DOHH2 (cell line): ENCODE data around the gene B4GAT1.

Experiments used
- H3F3A ChIP-seq: fragments of 200-600 bp; sonication (generic), shearing (Covaris generic); 2 replicates; pipeline ENCODE4 v1.6.0; 2016; ENCODE audit warnings: antibody characterized with exemption, mild to moderate bottlenecking; ENCODE audit not compliant: control insufficient read depth, insufficient read depth
- H3K27ac ChIP-seq: fragments of 200-600 bp; sonication (generic); 2 replicates; pipeline ENCODE4 v1.5.1; 2014; ENCODE audit warnings: low read depth, mild to moderate bottlenecking, low read length, moderate library complexity
- H3K27me3 ChIP-seq: fragments of 200-600 bp; sonication (generic); 2 replicates; pipeline ENCODE4 v1.6.1; 2014; ENCODE audit warnings: mild to moderate bottlenecking, low read length, mixed read lengths; ENCODE audit not compliant: control insufficient read depth
- H3K36me3 ChIP-seq: fragments of 200-600 bp; sonication (generic); 2 replicates; pipeline ENCODE4 v1.6.1; 2014; ENCODE audit warnings: mild to moderate bottlenecking, low read length, moderate library complexity, mixed read lengths; ENCODE audit not compliant: control insufficient read depth
- H3K4me1 ChIP-seq: fragments of 200-600 bp; sonication (generic); 2 replicates; pipeline ENCODE4 v1.6.1; 2014; ENCODE audit warnings: mild to moderate bottlenecking, low read length, mixed read lengths; ENCODE audit not compliant: control insufficient read depth
- H3K4me2 ChIP-seq: fragments of 200-600 bp; sonication (generic); 2 replicates; pipeline ENCODE4 v1.6.0; 2014; ENCODE audit warnings: mild to moderate bottlenecking, low read length, moderate library complexity
- H3K4me3 ChIP-seq: fragments of 200-600 bp; sonication (generic); 2 replicates; pipeline ENCODE4 v1.5.1; 2014; ENCODE audit warnings: mild to moderate bottlenecking, low read length, mixed read lengths
- H3K79me2 ChIP-seq: fragments of 200-600 bp; sonication (generic); 2 replicates; pipeline ENCODE4 v1.6.1; 2014; ENCODE audit warnings: mild to moderate bottlenecking, low read length, mixed read lengths; ENCODE audit not compliant: control insufficient read depth
- H3K9me2 ChIP-seq: fragments of 200-600 bp; sonication (generic); replicated peaks from 2 replicates; pipeline ENCODE4 v1.6.1; 2014; ENCODE audit warnings: mild to moderate bottlenecking, low read length, mixed read lengths; ENCODE audit not compliant: control insufficient read depth
- H3K9me3 ChIP-seq: fragments of 200-600 bp; sonication (generic); 2 replicates; pipeline ENCODE4 v1.6.1; 2014; ENCODE audit warnings: antibody characterized with exemption, low read length, mixed read lengths; ENCODE audit not compliant: control insufficient read depth, insufficient read depth
- H4K20me1 ChIP-seq: fragments of 200-600 bp; sonication (generic); 2 replicates; pipeline ENCODE4 v1.6.0; 2014; ENCODE audit warnings: low read depth, mild to moderate bottlenecking, antibody characterized with exemption, low read length, moderate library complexity; ENCODE audit not compliant: control insufficient read depth, insufficient read depth
- EZH2phosphoT487 ChIP-seq: fragments of 200-600 bp; sonication (generic); IDR thresholded peaks from 2 replicates; pipeline ENCODE4 v1.6.1; 2017; ENCODE audit warnings: borderline replicate concordance, mild to moderate bottlenecking, antibody characterized with exemption, low read length, moderate library complexity, mixed read lengths
- TF ChIP-seq, protein P1 (sequence below): fragments of 200-600 bp; sonication (generic); IDR thresholded peaks from one replicate; pipeline ENCODE4 v1.5.1; 2014; ENCODE audit warnings: antibody characterized with exemption, mild to moderate bottlenecking, low read depth, low read length; ENCODE audit not compliant: poor library complexity, severe bottlenecking

B4GAT1 gene

DNA sequence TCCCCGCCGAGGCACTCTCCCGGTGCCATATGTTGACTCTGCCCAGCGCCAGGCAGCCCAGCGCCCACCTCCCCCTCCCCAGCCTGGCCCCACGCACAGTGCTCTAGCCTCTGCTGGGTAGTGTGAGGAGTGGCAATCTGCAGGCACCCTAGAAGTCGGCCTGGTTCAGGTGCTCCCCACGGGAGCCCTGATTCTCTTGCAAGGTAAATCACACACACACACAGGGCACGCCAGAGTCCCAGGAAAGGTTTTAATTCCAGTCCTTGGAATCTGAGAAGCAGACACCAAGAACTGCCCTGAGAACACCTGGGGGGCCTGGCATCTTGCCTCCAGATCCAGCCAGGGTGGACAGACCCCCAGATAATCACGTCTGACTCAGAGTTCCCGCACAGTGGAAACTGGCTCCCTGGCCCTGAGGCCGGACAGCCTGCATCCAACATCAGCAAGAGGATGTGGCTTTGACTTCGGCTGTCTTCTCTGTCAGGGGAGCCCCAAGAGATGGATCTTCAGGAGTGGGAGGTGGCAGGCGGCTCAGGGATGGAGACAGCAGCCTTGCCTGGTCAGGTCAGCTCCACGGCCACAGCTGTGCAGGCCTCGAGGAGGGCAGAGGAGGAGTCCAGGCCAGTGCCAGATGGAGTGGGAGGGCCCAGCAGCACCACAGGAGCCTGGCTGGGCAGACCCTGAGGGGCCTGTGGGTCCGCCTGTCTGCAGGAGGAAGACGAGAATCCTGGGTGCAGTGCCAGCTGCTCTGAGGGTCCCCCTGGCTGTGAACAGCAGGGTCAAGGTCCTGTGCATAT lies 10.1 kb downstream of the B4GAT1 start:
- Histone ChIP-seq H3K9me2 (no peaks in the 10 kb centered on the region), H3K79me2 (no peaks in the 10 kb centered on the region), H4K20me1 (no peaks in the 10 kb centered on the region), H3K27ac (no peak overlapping the region), H3K4me1 (peaks cover 9% of the 10 kb centered on the region), H3F3A (no peaks in the 10 kb centered on the region), H3K27me3 (no peaks in the 10 kb centered on the region), H3K4me3 (no peak overlapping the region), H3K4me2 (no peak overlapping the region), H3K36me3 (peaks cover 43% of the 10 kb centered on the region), H3K9me3 (no peaks in the 10 kb centered on the region)
- no peak for TF ChIP-seq EZH2phosphoT487
- TF ChIP-seq, protein P1, sequence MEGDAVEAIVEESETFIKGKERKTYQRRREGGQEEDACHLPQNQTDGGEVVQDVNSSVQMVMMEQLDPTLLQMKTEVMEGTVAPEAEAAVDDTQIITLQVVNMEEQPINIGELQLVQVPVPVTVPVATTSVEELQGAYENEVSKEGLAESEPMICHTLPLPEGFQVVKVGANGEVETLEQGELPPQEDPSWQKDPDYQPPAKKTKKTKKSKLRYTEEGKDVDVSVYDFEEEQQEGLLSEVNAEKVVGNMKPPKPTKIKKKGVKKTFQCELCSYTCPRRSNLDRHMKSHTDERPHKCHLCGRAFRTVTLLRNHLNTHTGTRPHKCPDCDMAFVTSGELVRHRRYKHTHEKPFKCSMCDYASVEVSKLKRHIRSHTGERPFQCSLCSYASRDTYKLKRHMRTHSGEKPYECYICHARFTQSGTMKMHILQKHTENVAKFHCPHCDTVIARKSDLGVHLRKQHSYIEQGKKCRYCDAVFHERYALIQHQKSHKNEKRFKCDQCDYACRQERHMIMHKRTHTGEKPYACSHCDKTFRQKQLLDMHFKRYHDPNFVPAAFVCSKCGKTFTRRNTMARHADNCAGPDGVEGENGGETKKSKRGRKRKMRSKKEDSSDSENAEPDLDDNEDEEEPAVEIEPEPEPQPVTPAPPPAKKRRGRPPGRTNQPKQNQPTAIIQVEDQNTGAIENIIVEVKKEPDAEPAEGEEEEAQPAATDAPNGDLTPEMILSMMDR, result no peak

DNA sequence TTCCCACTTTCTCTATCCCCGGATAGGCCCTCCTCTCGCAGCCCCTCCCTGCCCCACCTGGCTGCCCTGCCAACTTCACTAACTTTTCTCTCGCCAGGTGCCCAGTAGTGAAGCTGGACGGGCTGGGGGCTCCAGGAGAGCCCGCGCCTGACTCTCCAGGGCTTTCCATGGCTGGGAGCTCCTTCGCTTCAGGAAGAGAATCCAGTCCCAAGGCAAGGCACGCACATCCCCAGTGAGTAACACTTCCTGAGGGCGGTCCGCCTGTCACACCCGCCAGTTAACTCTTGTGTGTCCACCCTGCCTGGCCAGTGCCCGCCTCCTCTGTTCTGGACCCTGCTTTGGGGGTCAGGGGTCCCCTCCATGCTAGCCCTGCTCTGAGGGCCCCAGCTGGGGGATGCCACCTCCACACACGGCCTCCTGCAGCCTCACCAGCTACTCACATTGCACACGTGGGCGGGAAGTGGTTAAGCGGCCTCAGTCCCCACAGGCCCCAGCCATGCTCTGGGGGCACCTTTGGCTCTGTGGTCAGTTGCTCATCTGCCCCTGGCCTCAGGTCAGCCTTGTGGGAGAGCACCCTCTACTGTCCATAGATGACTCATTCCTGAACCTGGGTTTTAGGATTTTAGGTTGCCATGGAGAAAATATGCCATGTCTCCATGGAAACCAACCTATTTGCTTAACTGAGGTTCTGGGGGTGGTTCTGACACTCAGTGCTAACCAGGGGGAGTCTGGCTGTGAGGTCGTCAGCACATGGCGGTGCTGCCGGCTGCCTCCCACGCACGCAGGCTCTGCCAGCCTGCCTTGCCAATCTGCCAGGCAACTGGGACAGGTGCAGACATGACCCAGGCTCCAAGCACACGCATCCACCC lies 11.0 kb downstream of the B4GAT1 start, which contains the start of gene RIN1:
Gene RIN1 (minus strand): TSS at position 201 of the 869 bp plus-strand sequence. CDS start 32 bp downstream, at position 169.
- Histone ChIP-seq H3K27ac (no peak within 1 kb of the TSS), H3F3A (no peaks in the 10 kb centered on the region), H3K79me2 (no peaks in the 10 kb centered on the region), H3K9me3 (no peaks in the 10 kb centered on the region), H3K4me1 (peaks cover 9% of the 10 kb centered on the region), H4K20me1 (no peaks in the 10 kb centered on the region), H3K4me3 (no peak within 1 kb of the TSS), H3K9me2 (no peaks in the 10 kb centered on the region), H3K36me3 (peaks cover 39% of the 10 kb centered on the region), H3K4me2 (no peak within 1 kb of the TSS), H3K27me3 (no peaks in the 10 kb centered on the region)
- TF ChIP-seq, protein P1, result peak; percentile 37
- no peak for TF ChIP-seq EZH2phosphoT487

DNA sequence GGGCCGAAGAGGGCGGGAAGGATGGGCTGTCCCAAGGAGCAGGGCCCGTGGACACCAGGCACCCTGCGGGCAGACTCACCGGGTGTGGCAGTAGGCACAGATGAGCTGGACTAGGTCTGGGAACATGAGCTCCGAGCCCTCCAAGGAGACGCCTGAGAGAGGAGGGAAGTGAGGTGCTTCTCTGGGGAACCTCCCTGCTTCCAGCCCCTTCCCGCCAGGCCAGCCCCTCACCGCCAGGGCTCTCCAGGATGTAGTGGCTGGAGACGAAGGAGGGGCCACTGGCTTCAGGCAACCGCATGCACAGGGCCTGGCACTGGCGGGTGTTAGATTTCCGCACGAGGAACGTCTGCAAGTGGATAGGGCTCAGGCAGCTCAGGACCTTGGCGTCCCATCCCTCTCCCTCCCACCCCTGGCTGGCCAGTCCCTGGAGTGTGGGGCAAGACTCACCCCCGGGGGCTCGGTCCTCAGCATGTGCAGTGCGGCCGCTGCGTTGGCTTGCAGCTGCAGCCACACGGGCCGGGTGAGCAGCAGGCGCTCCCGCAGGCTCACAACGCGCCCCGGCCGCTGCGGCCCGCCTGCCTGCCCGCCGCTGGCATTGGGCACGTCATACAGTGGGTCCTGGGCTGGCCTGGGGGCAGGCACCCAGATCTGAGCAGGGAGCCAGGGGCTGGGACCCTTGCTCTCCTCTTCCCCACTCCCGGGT lies 11.7 kb downstream of the B4GAT1 start:
- no peak overlapping the region for H3K27ac ChIP-seq
- H3K79me2 ChIP-seq, result no peaks in the 10 kb centered on the region
- H3F3A ChIP-seq, result no peaks in the 10 kb centered on the region
- H3K27me3 ChIP-seq, result no peaks in the 10 kb centered on the region
- H3K4me2 ChIP-seq, result no peak overlapping the region
- H3K9me2 ChIP-seq, result no peaks in the 10 kb centered on the region
- no peaks in the 10 kb centered on the region for H4K20me1 ChIP-seq
- no peak for TF ChIP-seq EZH2phosphoT487
- TF ChIP-seq, protein P1, result no peak
- H3K9me3 ChIP-seq, result no peaks in the 10 kb centered on the region
- H3K4me1 ChIP-seq, result peaks cover 9% of the 10 kb centered on the region
- H3K36me3 ChIP-seq, result peaks cover 31% of the 10 kb centered on the region
- no peak overlapping the region for H3K4me3 ChIP-seq
